Activated CD4-positive, CD25-positive, alpha-beta regulatory T cell treated with anti-CD3 and anti-CD28 coated beads, Interleukin-2, amount 50 U/mL, for 16 hours (primary cell): ENCODE results near the gene CEP41.

ENCODE experiments used
- DNase-seq: peaks from one replicate; pipeline ENCODE4 v3.0.0-alpha.2; 2020; ENCODE audit warnings: low read depth, low spot score

The CEP41 gene, protein sequence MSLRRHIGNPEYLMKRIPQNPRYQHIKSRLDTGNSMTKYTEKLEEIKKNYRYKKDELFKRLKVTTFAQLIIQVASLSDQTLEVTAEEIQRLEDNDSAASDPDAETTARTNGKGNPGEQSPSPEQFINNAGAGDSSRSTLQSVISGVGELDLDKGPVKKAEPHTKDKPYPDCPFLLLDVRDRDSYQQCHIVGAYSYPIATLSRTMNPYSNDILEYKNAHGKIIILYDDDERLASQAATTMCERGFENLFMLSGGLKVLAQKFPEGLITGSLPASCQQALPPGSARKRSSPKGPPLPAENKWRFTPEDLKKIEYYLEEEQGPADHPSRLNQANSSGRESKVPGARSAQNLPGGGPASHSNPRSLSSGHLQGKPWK

DNA sequence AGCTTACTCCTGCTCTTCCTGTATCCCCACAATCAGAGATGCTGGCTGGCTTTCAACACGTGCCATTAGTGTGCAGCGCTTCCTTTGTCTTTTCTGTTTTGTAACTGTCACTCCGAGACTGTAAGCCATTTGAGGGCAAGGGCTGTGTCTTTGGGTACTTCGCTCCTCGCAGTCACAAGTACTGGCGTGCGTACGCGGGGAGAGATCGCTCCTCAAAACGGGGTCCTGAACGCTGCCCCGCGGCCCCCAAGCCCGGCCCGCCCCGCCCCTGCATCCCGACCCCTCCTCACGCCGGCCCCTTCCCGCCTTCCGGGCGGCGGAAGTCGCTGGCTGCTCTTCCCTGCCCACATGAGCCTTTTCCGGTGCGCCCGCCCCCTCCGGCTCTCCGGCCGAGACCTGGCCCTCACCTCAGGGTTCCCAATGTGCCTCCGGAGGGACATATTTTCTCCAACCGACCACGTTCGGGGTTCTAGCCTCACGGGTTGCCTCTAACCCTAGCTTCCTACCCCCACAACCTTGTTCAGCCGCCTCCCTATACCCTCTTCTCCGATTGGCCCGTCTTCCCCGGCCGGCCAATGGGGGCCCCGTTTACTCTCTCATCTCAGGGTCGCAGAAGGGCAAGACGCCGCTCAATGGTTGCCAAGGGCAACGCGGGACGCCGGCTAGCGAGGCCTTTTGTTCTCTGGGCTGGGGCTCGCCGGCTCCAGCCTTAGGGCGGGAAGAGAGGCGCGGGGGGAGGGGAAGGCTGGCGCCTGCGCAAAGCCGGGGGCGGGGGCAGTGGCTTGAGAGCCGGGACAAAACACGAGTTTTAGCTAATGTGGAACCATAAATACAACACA is at the start of gene CEP41:
CEP41 (minus strand) TSS at position 490 of the 839 bp plus-strand sequence; CDS start at position 440, 50 bp downstream.
- peak; percentile 75 for DNase-seq

DNA sequence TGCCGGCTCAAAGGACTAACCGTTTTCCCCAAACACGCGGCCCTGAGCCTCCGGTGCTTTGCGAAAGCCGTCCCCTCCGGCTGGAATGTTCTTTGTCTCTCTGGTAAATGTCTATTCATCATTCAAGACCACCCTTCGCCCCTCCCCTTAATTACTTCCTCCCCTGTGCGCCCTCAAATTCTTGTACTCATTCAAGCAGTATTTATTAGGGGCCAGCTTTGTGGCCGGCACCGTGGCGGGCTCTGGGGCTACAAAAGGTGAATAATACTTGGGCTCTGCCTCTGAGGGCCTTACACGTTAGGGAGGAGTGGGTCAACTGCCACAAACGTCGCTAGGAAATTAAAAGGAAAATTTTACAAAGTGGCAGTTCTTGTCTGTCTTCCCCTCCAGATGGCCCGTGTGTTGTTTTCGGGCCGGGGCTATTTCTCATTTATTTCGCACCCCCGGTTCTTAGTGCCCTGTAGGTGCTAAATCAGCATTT is 49.5 kb upstream of the CEP41 start:
- no peak for DNase-seq

DNA sequence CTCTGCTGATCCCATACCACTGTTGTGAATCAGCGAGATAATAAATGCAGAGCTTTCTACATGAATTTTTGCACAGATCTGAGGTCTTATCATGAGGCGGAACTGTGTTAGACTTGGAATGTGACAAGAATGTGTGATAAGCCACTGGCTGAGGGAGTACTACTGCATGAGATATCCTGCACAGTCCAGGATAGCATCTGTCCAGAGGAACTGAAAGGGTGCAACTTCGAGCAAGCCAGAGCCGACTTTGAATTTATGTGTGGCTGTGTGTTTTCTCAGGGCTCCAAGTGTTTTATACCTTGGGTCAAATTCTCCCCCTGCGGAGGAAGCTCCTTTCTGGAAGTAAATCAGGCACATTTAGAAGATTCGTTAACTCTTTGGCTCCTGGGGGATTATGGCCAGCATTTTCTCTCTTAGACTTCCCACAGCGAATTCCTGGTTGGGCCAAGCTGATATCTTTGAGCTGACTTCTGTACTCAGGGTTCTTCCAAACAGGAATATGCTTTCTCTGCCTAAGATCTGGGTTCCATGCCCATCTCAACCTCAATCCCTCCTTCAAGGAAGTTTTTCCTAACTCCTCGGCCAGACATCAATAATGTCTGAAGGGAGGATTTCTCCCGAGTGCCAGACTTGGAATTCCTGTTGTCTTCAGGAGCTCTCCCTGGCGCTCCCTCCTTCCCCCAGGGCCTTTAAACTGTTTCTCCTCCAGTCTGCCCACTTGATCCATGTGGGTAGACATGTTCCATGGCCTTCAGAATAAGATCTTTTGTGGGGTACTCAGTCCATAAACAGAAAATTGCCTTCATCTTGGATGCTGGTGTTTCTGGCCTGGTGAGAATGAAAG is 48.5 kb upstream of the CEP41 start:
- no peak for DNase-seq

DNA sequence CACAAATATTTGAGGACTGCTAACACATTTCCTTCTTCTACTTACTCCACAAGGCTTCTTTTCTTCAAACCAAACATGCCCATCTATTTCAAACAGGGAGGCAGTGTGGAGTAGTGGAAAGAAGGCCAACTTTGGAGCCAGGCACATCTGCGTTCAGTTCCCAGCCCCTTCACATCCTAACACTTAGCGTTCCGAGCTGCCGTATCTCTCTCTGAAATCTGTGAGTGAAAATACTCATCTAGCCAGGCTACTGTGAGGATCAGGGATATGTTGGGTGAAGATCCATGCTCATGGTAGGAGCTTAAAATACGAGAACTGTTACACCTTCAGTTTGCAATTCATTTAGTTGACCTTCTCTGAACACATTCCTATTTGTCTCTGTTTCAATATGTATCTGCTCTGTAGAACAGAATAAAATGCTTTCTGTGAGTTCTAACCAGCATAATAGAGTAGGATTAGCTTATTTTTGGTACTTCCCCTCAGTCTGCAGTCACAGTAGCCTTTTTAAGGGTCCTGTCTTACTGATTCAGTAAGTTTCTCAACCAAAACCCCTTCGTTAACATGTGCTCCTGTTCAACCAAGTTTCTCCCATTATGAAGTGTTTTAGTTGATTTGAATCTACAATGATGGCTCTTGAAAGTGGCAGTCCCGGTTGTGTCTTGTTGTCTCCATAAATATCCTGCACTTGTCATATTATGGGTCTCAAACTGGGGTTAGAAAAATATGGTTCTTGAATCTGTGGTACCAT is 47.8 kb upstream of the CEP41 start:
- DNase-seq, result no peak

DNA sequence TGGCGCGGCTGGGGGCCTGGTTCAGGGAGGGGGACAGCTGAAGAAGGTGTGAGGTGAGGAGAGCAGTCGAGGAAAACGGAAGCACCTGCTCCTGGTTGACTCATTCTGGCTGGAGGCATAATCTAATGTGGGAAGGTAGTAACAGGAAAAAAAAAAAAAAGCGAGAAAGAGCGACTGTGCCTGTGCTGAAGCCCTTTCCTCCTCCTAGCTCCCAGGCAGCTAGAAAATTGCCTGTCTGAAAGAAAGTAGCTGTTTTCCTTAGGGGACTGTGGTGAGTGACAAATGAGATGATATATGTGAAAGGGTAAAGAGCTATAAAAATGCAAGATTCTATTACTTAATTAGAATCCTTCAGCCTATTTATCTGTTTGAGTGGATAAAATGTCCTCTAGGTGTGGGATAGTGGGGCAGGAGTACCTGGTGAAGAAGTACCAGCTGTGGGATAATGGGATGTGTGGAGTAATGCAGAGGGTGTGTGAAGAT is 46.2 kb upstream of the CEP41 start:
- no peak for DNase-seq

DNA sequence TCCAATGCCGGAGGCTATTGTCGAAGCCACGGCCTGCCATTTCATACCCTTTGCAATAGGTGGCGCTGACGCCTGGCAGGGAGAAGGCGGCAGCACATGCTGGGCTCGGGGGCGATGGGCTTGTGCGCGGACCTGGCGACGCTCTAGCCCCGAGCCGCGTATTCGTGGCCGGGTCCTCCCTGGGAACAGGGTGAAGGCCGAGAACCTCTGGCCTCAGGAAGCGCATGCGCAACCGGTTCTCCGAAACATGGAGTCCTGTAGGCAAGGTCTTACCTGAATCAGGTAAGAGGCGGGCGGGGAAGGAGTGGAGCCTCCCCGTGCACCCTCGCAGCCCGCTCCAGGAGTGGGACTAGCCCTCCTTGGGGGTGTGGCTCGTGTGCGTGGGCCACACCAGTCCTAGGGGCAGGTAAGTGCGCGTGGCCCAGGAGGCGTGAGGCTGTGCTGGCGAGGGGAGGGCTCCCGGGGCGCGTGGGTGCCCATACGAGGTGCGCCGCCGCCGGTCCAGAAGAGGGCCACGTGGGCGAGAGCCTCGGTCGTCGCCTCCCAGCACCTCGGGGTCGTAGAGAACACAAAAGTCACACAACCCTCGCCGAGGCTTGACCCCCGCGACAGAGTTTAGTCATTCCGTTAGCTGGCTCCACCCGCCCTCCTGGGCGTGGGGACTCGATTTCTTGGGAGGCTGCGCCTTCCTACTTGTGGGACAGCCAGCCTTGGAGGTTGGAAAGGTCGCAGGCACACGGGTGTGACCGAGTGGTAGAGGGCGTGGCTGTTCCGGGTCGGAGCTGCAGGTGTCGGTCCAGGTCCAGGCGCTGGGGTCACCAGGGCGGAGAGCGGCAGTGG is 45.5 kb upstream of the CEP41 start:
- DNase-seq, result peak; percentile 4

DNA sequence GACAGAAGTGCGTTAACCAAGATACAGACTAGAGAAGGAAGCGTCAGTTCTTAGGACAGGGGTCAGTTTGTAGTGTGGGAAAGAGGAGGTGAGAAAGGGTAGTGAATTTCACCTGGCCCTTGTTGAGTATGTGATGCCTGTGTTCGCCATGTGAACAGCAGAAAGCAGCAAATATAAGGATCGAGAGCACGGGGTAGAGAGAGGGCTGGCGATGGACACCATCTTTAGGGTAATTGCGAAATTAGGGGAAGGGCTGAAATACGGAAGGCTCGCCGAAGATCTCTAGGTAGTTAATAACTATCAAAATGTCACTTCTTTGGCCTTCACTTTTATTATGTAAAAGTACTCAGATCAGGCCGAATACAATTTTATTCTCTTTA is 44.9 kb upstream of the CEP41 start:
- DNase-seq, result no peak

DNA sequence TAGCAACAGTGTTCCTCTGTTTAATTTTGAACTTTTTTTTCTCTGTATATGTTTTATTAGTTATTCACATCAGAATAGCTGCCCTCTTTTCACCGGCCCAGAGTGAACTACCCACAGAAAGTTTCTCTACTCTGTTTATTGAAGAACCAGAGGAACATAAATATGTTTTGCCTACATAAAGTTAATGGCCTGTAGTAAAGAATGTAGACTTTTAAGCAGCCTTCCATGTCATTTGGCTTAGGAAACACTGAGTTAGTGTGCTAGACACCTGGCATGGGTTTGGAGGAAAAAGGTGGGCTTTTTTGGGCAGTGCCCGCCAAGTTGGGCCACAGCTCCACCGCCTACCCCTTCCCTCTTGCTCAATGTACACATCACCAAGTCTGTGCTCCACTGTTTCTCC is 42.2 kb upstream of the CEP41 start:
- no peak for DNase-seq

DNA sequence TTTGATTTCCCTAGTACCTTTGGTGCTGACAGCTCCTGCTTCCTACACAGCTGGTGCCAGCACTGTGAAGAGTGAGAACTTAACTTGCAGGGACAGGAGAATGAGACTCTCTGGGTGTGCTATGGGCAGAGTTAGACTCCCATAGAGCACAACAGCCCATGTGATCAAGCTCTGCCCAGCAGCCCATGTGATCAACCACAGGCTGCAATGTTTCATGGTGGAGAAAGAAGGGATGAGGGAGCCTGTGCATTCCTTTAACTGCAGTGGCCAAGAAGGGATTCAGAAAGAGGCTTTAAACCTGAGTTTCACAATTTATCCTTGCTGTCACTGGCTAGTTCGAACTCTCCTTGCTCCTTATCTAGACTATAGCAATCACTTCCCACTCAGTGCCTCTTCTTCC is 41.1 kb upstream of the CEP41 start:
- DNase-seq, result no peak

DNA sequence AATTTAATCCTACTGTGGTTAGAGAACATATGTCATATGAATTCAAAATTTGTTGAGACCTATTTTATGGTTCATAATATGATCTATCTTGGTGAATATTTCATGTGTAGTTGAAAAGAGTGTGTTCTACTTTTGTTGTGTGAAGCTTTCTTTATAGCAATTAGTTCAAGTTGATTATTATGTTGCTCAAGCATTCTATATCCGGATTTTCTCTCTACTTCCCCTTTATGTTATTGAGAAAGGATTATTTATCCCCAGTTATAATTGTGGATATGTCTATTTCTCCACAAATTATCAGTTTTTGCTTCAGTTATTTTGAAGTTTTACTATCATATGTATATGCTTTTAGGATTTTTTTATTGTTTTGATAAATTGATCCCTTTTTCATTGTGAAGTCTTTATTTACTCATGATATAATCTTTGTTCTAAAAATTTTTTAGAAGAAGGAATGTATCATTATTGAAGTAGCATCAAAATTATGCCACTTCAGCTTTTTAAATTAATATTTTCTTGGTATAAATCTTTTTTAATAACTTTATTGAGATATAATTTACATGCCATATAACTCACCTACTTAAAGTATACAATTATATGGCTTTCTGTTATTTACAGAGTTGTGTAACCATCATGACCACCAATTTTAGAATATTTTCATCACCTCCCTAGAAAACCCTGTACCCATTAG is 39.0 kb upstream of the CEP41 start:
- DNase-seq, result no peak

DNA sequence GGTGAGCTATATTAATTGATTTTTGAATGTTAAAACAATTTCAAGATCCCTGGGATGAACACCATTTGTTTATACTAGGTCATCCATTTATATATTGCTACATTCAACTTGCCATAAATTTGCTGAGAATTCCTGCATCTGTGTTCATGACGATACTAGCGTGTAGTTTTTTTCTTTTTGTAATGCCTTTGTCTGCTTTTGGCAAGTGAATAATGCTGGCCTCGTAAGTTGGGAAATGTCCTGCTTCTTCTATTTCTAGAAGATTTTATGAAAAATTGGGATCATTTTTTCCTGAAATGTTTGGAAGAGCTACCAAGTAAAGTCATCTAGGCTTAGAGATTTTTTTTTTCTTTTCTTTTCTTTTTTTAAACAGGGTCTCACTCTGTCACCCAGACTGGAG is 38.2 kb upstream of the CEP41 start:
- DNase-seq, result no peak

DNA sequence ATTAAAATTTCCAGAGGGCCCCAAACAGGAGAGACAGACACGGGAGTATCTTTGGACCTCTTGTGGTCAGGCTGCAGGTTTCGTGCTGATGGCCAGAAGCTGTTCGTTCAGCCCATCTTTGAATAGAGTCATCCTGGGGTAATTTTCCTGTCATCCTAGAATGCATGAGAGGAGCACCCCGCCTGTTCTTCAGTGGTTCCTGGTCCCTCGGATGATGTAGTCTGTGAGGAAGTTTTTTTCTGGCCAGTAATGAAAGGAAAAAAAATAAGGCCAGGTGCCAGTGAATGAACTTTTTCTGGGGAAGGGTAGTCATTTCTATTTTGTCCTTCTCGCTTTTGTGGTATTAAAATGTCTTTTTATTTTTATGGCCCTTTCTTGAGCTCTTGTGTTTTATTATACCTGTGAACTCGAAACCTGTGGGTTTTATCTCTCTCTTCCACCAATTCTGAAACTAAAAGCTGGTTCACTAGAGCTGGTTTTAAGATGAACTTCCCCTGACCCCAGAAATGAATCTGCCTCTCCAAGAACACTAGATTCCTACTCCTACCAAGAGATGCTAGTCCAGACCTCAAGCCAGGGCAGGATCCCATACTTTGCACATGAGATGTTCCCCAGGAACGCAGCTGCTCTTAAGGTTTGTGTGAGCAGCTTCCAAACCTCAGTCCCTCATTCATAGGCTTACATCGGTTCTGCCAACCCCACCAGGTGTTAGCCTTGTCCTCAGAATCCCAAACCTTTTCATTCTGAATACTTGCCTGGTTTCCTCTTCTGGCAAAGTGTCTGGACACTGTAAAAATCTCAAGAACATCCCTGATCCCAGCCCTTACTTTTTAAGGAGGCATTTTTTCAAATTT is 35.7 kb upstream of the CEP41 start:
- no peak for DNase-seq

DNA sequence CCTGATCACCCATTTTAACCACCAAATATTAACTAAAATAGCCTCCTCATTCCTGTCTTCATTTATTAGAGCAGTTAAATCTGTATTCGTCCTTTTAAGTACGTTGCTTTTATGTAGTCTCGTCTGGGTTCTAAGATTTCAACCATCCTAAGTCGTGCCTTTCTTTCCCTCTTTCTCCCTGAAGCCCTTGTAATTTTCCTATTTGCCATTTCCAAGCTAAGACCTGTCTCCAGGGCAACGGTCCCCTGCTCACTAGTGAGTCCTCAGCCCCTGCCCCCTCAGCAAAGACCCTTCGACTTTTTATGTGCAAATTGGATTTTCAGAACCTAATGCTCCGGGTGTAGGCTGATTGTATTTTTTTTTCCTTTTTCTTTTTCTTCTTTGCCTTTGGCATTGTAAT is 35.0 kb upstream of the CEP41 start:
- DNase-seq, result no peak

DNA sequence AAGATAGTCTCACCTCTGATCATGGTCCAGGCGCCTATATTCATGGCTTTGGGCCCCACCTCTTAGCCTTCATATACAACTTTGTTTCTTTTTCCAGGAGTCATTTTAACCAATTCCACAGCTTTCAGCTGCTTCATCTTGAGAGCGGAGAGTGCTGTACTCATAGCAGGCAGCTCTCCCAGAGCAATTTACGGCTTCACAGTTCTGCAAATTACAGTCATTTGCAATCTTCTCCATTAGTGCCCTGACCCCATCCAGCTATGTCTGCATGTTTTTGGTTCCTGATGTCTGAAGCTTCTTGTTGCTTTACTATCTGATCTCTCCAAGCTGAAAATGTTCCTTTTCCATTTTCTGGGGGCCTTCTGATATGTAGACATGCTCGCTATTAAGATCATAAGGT is 33.1 kb upstream of the CEP41 start:
- DNase-seq, result no peak

DNA sequence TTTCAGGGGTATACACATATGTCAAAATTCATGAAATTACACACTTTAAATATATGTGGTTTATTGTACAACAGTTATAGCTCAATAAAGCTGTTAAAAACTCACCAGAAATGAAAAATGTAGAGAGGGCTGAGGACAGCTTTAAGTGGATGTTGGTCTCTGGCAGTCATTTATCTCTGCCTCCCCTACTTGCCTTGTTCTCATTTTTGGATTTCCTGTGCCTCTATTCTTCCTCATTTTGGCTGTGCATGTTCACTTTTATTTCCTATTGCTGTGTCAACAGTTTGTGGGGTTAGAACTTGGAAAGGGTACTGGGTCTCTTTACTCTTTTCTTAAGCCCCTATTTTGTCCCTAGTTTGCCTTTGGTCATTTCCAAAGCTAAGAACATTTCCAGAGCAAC is 32.5 kb upstream of the CEP41 start:
- DNase-seq, result no peak

DNA sequence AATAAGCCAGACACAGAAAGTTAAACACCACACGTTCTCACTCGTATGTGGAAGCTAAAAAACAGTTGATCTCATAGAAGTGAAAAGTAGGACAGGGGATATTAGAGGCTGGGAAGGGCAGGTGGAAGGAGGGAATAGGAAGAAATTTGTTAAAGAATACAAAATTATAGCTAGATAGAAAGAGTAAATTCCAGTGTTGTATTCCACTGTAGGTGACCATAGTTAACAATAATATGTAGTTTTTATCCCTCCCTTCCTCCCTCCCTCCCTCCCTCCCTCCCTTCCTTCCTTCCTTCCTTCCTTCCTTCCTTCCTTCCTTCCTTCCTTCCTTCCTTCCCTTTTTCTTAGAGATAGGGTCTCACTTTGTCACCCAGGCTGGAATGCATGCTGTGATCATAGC is 31.2 kb upstream of the CEP41 start:
- DNase-seq, result no peak

DNA sequence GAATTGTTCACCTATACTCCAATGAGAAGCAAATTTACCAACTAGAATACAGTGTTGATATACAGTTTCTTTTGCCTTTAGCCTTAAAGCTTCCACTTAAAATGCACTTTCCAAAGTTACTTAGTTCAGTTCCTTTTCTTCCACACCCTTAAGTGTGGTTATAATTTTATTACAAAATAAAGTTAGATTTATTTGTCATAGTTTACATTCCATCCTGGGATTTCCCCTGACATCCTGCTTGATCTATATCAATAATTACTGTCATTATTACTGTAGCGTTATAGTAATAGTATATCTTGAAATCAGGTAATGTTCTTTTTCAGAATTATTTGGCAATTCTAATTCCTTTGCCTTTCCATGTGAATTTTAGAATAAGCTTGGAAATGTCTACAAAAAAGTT is 27.8 kb upstream of the CEP41 start:
- no peak for DNase-seq

DNA sequence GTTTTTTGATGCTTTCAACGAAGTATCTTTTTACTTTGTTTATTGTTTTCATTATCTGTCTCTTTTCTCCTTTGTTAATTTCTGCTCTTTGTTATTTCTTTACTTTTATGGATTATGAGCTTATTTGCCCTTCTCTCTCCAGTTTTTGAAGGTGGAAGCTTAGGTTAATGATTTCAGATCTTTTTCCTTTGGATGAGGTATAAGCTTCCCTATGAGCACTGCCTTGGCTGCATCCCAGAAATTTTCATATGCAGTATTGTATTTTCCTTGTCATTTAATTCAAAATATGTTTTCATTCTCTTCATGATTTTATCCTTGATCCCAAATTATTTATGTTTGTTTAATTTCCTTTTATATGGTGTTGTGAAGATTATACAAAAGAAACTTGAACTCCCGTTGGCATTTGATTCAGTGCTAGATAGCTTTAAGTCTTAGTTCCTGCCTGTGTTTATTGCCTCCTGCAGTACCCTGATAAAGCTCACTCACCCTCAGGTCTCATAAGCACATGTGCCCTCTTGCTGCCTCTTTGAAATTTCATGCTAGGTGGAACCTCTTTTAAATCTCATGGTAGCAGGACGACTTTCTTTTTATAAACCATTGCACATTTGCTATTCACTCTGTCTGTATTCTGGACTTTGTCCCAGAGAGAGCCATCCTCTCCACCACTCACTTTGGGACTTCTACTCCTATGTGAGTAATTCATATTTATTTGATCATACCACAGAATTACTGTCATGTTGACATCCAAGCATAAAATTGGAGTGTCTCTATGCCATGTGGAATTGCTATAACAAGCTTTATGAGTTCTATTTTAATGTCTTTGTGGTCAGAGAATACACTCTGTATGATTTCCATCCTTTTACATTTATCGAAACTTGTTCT is 23.0 kb upstream of the CEP41 start:
- DNase-seq, result no peak
